HPDE6-E6E7 (cell line): Measurements from ENCODE around the gene MYH14.

Source experiments
- DNase-seq: peaks from one replicate; pipeline ENCODE4 v3.0.0; 2011; ENCODE audit warnings: missing footprints; ENCODE audit errors: extremely low spot score

The MYH14 gene

DNA sequence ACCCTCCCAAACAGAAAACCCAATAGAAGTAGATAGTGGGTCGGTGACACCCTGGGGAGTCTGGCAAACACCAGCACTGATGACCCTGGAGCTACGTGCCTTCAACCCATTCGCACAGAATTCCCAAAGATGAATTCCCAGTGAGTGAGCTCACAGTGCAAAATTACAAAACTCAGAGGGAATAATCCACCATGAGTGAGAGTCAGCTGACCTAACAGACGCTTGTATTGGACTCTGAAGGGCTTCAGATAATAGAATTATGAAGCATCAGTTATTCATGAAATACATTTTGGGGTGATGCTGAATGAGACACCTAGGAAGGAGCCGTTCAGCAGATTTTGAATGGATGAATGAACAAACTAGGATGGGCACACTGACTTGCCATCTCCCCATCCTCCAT, 85.5 kb downstream of the MYH14 start:
- DNase-seq, result no peak

GRCh38 chr19:50290011-50290410, 86.6 kb downstream of the MYH14 start:
- no peak for DNase-seq

DNA sequence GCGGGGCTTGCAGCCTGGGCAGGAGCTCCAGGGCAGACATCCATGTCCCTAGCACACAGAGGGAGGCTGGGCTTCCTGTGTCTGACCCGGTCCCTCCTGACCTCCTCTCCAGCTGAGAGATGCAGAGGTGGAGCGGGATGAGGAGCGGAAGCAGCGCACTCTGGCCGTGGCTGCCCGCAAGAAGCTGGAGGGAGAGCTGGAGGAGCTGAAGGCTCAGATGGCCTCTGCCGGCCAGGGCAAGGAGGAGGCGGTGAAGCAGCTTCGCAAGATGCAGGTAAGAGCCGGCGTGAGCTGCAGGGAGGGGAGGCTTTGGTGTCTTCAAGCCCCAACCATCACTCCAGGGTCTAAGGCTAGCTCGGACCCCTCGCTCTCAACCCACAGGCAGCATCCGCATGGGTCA, 87.4 kb downstream of the MYH14 start:
- DNase-seq, result no peak

- DNase-seq, result no peak
Measured at GRCh38 chr19:50292216-50292827, 88.9 kb downstream of the MYH14 start.

GRCh38 chr19:50293263-50294004, 90.0 kb downstream of the MYH14 start:
- no peak for DNase-seq

- DNase-seq, result no peak
Measured at GRCh38 chr19:50300051-50300450, 96.6 kb downstream of the MYH14 start.

DNA sequence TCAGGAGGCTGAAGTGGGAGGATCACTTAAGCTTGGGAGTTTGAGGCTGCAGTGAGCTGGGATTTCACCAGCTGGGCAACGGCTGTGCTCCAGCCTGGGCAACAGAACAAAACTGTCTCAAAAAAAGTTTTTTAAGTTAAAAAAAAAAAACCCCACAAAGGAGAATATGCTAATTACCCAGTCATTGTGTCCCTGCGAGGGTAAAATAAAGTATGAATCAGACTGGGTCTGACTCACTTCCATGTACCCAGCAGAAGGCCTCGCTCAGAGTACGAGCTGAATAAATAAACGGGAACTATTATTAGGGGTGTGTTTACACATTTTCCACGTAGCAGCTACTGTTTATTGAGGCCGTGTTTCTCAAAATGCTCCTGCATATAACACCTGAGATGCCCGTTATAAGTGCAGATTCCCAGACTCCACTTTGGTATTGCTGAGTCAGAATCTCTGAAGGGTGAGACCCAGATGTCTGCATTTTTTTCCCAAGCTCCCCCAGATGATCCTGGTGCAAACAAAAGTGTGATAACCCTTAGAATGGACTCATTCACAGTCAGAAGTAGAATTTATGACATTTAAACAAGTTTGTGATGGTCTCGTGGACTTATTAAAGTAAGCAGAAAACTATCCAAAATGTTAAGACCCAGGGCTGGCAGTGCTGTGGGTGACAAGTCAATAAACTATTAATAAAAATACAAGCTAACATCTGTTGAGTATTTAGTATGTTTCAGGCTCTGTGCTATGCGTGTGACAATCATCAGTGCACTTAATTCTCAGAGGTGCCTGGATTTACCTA, 97.6 kb downstream of the MYH14 start:
- DNase-seq, result peak; percentile 56

DNA sequence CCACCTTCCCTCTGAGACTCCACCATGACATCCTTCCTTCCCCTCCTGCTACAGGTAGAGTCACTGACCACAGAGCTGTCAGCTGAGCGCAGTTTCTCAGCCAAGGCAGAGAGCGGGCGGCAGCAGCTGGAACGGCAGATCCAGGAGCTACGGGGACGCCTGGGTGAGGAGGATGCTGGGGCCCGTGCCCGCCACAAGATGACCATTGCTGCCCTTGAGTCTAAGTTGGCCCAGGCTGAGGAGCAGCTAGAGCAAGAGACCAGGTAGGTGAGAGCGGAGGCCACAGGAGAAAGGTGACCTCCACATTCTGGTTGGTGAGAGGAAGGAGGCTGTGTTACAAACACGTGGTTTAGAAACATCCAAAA, 98.2 kb downstream of the MYH14 start:
- DNase-seq, result no peak

DNA sequence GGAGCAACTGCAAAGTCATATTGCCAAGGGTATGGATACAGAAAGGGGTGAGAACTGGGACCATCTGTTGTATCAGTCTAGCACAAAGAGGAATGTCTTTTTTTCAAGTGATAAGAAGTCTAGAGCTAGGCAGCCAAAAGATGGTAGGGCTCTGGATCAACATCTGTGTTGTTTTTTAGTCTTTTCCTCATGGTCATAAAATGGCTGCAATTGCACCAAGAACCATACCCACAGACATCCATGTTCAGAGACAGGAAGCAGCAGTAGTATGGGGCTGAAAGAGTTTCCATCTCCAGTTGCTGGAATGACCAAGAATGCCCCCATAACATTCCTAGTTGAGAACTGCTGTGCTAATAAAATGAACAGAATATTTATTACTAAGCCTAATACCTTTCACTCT, 100.1 kb downstream of the MYH14 start:
- DNase-seq, result no peak

DNA sequence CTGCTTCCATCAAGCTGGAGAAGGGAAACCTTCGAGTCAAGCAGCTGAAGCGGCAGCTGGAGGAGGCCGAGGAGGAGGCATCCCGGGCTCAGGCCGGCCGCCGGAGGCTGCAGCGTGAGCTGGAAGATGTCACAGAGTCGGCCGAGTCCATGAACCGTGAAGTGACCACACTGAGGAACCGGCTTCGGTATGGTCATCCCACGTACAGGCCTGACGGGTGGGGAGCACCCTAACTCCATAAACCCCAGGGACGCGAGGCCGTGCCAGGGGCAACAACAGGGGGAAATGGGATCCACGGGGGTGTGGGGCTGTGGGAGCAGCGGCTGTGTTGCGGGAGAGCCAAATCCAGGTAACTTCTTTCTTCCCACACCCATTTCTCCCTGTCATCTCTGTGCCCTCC, 105.6 kb downstream of the MYH14 start:
- DNase-seq, result no peak

GRCh38 chr19:50309396-50310125, 106.1 kb downstream of the MYH14 start:
- no peak for DNase-seq

- no peak for DNase-seq
Measured at GRCh38 chr19:50310759-50311465, 107.5 kb downstream of the MYH14 start.

DNA sequence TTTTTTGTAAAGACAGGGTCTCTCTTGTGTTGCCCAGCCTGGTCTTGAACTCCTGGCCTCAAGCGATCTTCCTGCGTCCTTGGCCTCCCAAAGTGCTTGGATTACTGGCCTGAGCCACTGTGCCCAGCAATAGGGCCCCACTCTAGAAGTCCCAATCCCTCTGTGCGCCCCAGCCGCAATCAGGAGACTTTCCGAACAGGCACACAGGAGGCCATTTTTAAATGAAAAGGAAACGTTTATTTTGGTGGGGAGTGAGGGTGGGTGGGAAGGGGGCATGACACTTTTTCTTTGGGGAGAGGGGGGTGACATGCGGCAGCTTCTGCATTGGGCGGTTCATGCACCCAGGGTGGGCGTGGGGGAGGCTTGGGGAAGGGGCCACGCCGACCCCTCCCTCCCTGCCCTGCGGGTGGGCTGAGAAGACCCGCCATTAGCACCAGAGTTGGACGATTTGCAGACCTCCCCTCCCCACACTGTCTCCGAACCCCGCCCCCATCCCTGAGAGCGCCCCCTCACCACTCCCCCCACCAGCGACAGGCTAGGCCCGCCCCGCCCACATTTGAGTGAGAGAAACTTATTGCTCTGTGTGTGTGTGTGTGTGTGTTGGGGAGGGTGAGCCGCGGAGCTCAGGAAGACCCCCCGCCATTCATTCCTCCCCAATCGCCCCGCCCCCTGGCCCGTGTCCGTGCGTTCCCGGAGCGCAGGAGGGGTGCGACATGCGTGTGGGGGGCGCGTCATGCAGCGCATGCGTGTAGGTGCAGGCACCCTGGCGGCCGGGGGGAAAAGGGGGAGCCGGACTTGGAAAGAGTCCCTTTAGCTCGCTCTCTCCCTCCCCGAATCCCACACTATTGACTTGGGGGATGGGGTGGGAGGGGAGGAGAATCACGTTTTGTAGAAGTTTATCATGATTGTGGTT, 108.6 kb downstream of the MYH14 start:
- DNase-seq, result no peak

DNA sequence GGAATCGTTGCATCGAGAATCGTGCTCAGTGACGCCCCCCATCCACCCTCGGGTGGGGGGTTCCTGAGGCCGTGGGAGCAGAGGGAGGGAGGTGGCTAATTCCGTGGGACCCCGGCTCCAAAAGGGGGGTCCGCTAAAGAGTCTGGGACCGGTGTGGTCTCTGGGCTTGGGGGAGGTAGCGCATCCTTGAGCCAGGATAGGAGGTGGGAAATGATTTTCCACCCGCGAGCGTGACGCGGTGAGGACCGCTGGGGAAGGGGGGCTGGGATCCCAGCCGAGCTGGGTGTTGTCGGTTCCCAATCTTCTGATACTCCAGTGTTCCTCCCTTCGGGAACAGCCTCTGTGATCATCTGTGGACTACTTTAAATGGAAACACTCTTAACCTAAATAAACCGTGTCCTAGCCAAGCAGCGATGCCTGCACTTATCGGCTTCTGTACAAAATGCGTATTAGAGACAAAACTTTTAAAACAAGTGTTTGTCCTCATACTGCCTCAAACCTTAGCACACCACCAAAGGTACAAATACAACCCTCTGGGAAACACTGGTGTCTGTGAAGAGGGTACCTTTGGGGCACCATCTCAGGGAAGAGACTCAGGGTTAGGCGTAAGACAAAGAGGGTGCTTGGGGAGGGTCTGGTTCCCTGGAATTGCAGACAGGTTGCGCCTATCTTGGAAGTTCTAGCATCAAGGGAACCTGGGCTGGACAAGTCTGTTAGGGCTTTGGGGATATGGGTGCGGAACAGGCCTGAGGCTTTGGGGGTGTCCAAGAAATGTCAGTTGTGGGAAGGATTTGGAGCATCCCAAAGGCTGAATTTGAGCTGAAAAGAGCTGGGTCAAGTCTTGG, 109.8 kb downstream of the MYH14 start:
- no peak for DNase-seq

DNA sequence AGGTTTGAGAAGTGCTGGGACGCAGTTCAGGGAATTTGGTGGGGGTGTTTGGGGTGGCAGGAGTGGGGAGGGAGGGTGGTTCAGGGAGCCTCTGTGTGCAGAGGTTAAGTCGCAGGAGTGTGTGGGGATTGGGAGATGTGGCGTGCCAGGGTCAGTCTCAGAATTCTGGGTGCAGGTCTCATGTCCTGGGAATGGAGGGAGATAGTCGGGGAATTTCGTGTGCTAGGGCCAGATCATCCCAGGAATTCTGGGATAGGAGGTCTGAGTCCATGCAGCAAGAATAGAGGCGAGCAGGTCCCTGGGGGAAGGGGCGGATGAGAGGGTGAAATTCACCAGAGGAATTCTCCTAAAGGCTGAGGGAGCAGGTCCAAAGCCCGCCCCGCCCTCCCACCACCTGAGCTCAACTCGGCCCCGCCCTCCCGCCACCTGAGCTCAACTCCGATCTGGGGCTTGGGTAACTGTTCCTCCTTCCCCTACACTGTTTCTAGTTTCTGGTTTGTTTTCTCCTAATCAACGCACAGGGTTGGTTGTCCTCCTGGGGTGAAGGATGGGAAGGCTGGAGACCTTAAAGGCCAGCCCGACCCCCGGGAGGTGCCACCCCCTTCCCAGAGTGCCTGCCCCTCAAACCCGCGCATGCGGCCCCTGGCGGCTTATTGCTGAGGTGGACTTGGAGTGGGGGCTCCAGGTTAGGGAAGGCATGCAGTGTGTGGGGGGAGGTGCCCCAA, 110.6 kb downstream of the MYH14 start:
- DNase-seq, result no peak

DNA sequence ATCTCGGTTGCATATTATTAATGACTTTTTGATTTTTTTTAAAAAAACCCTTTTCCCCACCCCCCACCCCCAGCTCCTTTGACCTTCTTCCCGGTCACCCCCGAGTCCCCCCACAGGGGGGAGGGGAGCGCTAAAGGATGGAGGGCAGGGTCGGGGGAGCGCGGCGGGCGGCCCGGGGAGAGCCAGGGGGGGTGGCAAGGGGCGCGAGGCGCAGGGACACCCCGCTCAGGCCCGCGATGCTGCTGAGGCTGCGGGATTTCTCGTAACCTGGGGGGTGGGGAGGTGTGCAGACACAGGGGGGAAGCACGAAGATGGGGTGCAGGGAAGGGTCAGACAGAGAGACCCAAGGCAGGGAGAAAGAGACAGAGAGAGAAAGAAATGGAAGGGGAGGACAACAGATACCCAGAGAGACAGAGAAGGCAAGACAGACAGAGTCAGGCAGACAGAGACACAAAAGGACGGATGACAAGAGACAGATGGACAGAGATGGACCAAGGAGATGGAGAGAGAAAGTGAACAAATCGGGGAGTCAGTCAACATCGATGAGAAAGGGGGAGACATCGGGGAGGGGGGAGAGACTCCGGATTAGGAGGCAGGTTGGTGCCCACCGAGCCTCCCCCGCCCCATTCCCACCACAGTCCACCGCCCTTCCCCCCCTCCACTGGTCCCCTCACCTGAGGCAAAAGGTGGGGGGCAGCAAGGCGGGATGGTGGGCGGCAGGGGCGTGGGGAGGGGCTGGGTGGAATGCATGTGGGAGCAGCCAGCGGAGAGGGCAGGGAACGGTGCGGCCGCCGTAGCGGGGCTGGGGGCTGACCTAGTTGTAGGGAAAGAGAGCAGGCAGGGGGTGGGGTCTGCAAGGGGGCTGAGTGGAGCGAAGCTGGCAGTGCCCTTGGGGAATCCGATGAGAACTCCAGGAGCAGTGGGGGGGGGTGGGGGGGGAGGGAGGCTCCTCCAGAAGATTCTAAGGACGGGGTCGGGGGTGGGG, 111.6 kb downstream of the MYH14 start:
- DNase-seq, result no peak

GRCh38 chr19:50315773-50316448, 112.5 kb downstream of the MYH14 start:
- DNase-seq, result no peak
